Loucy (cell line): ENCODE results near the gene PATL2.

Experiments
- H2AFZ ChIP-seq: fragments of 200-600 bp; sonication (generic); 2 replicates; pipeline ENCODE4 v1.6.0; 2016; ENCODE audit warnings: antibody characterized with exemption, mild to moderate bottlenecking, low read length, moderate library complexity
- H3F3A ChIP-seq: fragments of 200-600 bp; 2 replicates; pipeline ENCODE4 v1.6.0; 2016; ENCODE audit warnings: antibody characterized with exemption, low read depth, mild to moderate bottlenecking
- H3K27me3 ChIP-seq: fragments of 200-600 bp; sonication (generic); 2 replicates; pipeline ENCODE4 v1.6.1; 2014; ENCODE audit warnings: low read length, mild to moderate bottlenecking; ENCODE audit not compliant: insufficient read depth, poor library complexity, severe bottlenecking
- H3K36me3 ChIP-seq: fragments of 200-600 bp; sonication (generic); 2 replicates; pipeline ENCODE4 v1.6.1; 2016; ENCODE audit warnings: low read length; ENCODE audit not compliant: insufficient read depth
- H3K4me1 ChIP-seq: fragments of 200-600 bp; sonication (generic); 2 replicates; pipeline ENCODE4 v1.5.1; 2014; ENCODE audit warnings: low read length, mild to moderate bottlenecking; ENCODE audit not compliant: insufficient read depth, poor library complexity, severe bottlenecking
- H3K4me2 ChIP-seq: fragments of 200-600 bp; sonication (generic); 2 replicates; pipeline ENCODE4 v1.6.0; 2014; ENCODE audit warnings: antibody characterized with exemption, low read length, low read depth, mild to moderate bottlenecking; ENCODE audit not compliant: poor library complexity, severe bottlenecking
- H3K4me3 ChIP-seq: fragments of 200-600 bp; sonication (generic); 2 replicates; pipeline ENCODE4 v1.5.1; 2014; ENCODE audit warnings: low read length, mild to moderate bottlenecking, mixed read lengths; ENCODE audit not compliant: poor library complexity, severe bottlenecking
- H3K79me2 ChIP-seq: fragments of 200-600 bp; sonication (generic); 2 replicates; pipeline ENCODE4 v1.6.1; 2014; ENCODE audit warnings: low read length; ENCODE audit not compliant: insufficient read depth
- H3K9ac ChIP-seq: fragments of 200-600 bp; sonication (generic); 2 replicates; pipeline ENCODE4 v1.6.0; 2014; ENCODE audit warnings: mild to moderate bottlenecking, low read depth, low read length, moderate library complexity; ENCODE audit not compliant: poor library complexity, severe bottlenecking
- H3K9me2 ChIP-seq: fragments of 200-600 bp; sonication (generic); replicated peaks from 2 replicates; pipeline ENCODE4 v1.6.1; 2016; ENCODE audit warnings: low read depth, low read length, mixed read lengths
- H3K9me3 ChIP-seq: fragments of 200-600 bp; sonication (generic); 2 replicates; pipeline ENCODE4 v1.6.1; 2014; ENCODE audit warnings: mild to moderate bottlenecking, antibody characterized with exemption, low read length, low read depth; ENCODE audit not compliant: insufficient read depth
- H4K20me1 ChIP-seq: fragments of 200-600 bp; sonication (generic); 2 replicates; pipeline ENCODE4 v1.6.0; 2014; ENCODE audit warnings: antibody characterized with exemption, low read length, mild to moderate bottlenecking; ENCODE audit not compliant: insufficient read depth, poor library complexity, severe bottlenecking
- CTCF ChIP-seq: fragments of 200-600 bp; sonication (generic); conservative IDR thresholded peaks from 2 replicates; pipeline ENCODE4 v1.5.1; 2014; ENCODE audit warnings: mild to moderate bottlenecking, antibody characterized with exemption, low read length
- EZH2phosphoT487 ChIP-seq: fragments of 200-600 bp; IDR thresholded peaks from 2 replicates; pipeline ENCODE4 v1.6.1; 2018; ENCODE audit warnings: antibody characterized with exemption, mild to moderate bottlenecking, moderate library complexity, borderline replicate concordance

Gene PATL2

GRCh38 chr15:44647036-44647435 lies 64.1 kb downstream of the PATL2 start:
- peaks cover 6% of the 10 kb centered on the region for H4K20me1 ChIP-seq
- H3K79me2 ChIP-seq, result 0 out of 2 replicates have a peak, but pooled peaks cover 12% of the 10 kb centered on the region
- no peak overlapping the region for H3K9ac ChIP-seq
- no peak overlapping the region for H2AFZ ChIP-seq
- H3F3A ChIP-seq, result no peaks in the 10 kb centered on the region
- peaks cover 4% of the 10 kb centered on the region for H3K4me1 ChIP-seq
- H3K36me3 ChIP-seq, result peaks cover 23% of the 10 kb centered on the region; the same call in 1 of the 2 replicates
- no peak overlapping the region for H3K4me3 ChIP-seq
- no peaks in the 10 kb centered on the region for H3K9me2 ChIP-seq
- no peak for TF ChIP-seq CTCF
- no peak for TF ChIP-seq EZH2phosphoT487
- H3K27me3 ChIP-seq, result no peaks in the 10 kb centered on the region
- no peaks in the 10 kb centered on the region for H3K9me3 ChIP-seq
- H3K4me2 ChIP-seq, result no peak overlapping the region

DNA sequence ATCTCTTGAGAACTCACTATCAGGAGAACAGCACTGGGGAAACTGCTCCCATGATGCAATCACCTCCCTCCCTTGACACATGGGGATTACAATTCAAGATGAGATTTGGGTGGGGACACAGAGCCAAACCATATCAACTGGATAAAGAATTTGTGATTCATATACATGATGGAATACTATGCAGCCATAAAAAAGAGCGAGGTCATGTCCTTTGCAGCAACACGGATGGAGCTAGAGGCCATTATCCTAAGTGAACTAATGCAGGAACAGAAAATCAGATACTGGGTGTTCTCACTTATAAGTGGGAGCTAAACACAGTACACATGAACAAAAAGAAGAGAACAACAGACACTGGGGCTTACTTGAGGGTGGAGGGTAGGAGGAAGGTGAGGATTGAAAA lies 64.7 kb downstream of the PATL2 start:
- no peak overlapping the region for H3K9ac ChIP-seq
- peaks cover 4% of the 10 kb centered on the region for H3K4me1 ChIP-seq
- H3K36me3 ChIP-seq, result peaks cover 23% of the 10 kb centered on the region; the same call in 1 of the 2 replicates
- no peaks in the 10 kb centered on the region for H3K27me3 ChIP-seq
- H3K9me2 ChIP-seq, result no peaks in the 10 kb centered on the region
- no peak overlapping the region for H2AFZ ChIP-seq
- peaks cover 6% of the 10 kb centered on the region for H4K20me1 ChIP-seq
- no peak overlapping the region for H3K4me3 ChIP-seq
- 0 out of 2 replicates have a peak, but pooled peaks cover 15% of the 10 kb centered on the region for H3K79me2 ChIP-seq
- H3K9me3 ChIP-seq, result no peaks in the 10 kb centered on the region
- TF ChIP-seq EZH2phosphoT487 (no peak), CTCF (no peak)
- H3F3A ChIP-seq, result no peaks in the 10 kb centered on the region
- H3K4me2 ChIP-seq, result no peak overlapping the region

DNA sequence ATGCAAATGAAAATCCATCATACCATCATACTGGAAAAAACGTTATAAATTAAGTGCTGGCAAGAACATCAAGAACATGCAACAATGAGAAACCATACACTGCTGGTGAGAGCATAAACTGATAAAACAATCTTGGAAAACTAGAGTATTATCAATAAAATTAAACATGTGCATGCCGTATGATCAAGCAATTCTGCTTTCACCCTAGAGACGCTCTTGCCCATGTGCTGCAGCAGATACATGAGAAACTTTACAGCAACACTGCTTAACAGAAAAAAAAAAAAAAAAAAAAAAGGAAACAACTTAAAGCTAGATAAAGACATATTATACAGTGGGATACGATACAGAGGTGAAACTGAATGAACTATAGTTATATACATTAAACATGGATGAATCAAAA lies 69.5 kb downstream of the PATL2 start:
- Histone ChIP-seq H3K36me3 (peaks cover 23% of the 10 kb centered on the region; the same call in 1 of the 2 replicates), H3K9ac (no peak overlapping the region), H3K4me2 (no peak overlapping the region)

More for the DNA sequence above, 69.5 kb downstream of the PATL2 start:
- Histone ChIP-seq H3K9me2 (no peaks in the 10 kb centered on the region), H3K79me2 (peaks cover 19% of the 10 kb centered on the region; the same call in 1 of the 2 replicates), H4K20me1 (peaks cover 6% of the 10 kb centered on the region), H3F3A (no peaks in the 10 kb centered on the region), H2AFZ (no peak overlapping the region), H3K4me3 (no peak overlapping the region), H3K4me1 (no peaks in the 10 kb centered on the region), H3K9me3 (no peaks in the 10 kb centered on the region), H3K27me3 (no peaks in the 10 kb centered on the region)
- TF ChIP-seq CTCF, result no peak
- no peak for TF ChIP-seq EZH2phosphoT487
